Pancreas (tissue), 10 donors: Measurements from ENCODE around the gene FGF2. TPM values are rescaled to one million over a fixed set of nuclear protein-coding genes. Genes with fewer than 3 reads are reported as not detected.
"Not testable (repeated sequence)": the region's sequence is repeated elsewhere in the genome, so short reads cannot be mapped to it uniquely, and the experiment has no call there.

Experiments used
- ATAC-seq, 4 donors: fragments of 200-7000 bp; cut with Tn5 transposase; one replicate each; pipeline versions ENCODE4 v1.8.0 to v1.9.1; 2020; ENCODE audit warnings: mild to moderate bottlenecking in 4 of 4, moderate library complexity in 4 of 4
- DNase-seq, 6 donors: peaks; one replicate each; pipeline ENCODE4 v3.0.0-alpha.2; 2020
- FAIRE-seq: peaks from 2 replicates; lab custom pipeline; 2012; peaks lifted over from hg19 to GRCh38; lab: Jason Lieb, UNC
- H3K27ac ChIP-seq, 4 donors: fragments of 200-600 bp; sonication (generic); 1 replicate in 3 of 4; 2 replicates in 1 of 4; pipeline versions ENCODE4 v1.5.0 to v1.8.0; 2020
- H3K27me3 ChIP-seq, 4 donors: fragments of 200-600 bp; one replicate each; pipeline ENCODE4 v1.8.0; 2021
- H3K36me3 ChIP-seq, 3 donors: fragments of 200-600 bp; sonication (generic) in 1 of 3; one replicate each; pipeline versions ENCODE4 v1.5.0 to v1.8.0; 2020 to 2021
- H3K4me1 ChIP-seq, 3 donors: fragments of 200-600 bp; one replicate each; pipeline ENCODE4 v1.8.0; 2021
- H3K4me3 ChIP-seq, 4 donors: fragments of 200-600 bp; sonication (generic) in 2 of 4; one replicate each; pipeline versions ENCODE4 v1.5.0 to v1.8.0; 2020 to 2021
- H3K9me3 ChIP-seq, 4 donors: fragments of 200-600 bp; one replicate each; pipeline ENCODE4 v1.8.0; 2021
- WGBS, 2 donors: extraction: QIAGEN DNeasy Blood & Tissue Kit; methylation state at CpG; one replicate each; pipeline ENCODE4 v1.1.7; 2013; 5-methylcytosine and 5-hydroxymethylcytosine counted together
- intact Hi-C, 3 donors: fragments of 100-400 bp; cut with DNase I; formaldehyde crosslinking; loops; one replicate each; pipeline versions ENCODE4 v1.11.1 to v1.14.2; 2022
- polyA plus RNA-seq, 2 donors: library from polyadenylated mRNA; stranded (reverse); fragments of 200-250 nt; gene quantifications; one replicate each; pipeline ENCODE4 v1.2.3, GENCODE V29; 2013
- total RNA-seq, 6 donors: library from RNA; stranded (reverse); fragmentation: NEBNext Ultra II Directional in 4 of 6; extraction: Animal tissue kit (Norgen Biotek cat#: 25700) in 4 of 6; gene quantifications; one replicate each; pipeline versions ENCODE4 v1.2.1 to v1.2.4, GENCODE V29; 2021 to 2023
- TF ChIP-seq, protein P1 (sequence below), 4 donors: fragments of 200-600 bp; sonication (generic) in 3 of 4; IDR thresholded peaks; one replicate each; pipeline versions ENCODE4 v1.5.0 to v1.8.0; 2021; ENCODE audit warnings: antibody characterized with exemption in 4 of 4
- donor health status: healthy with polysubstance abuse.
- donor health status: DM: no; HTN: no; CAD: no; lungs with moderate emphysema.
- donor health status: DM: no; HTN: no; CAD: no.
- donor health status: control.
- donor health status: control.
- donor health status: Bipolar disorder and iron deficiency.
- donor health status: DM: yes; HTN: yes; CAD: no.
- donor health status: DM: no; HTN: no; CAD: no.
- donor health status: DM: no; HTN: no; CAD: no.
- donor health status: DM: yes; HTN: yes; CAD: no.

FGF2 gene
- total and polyA plus RNA-seq, 8 donors, result 0.41 to 1.6 (median 0.71) TPM

DNA sequence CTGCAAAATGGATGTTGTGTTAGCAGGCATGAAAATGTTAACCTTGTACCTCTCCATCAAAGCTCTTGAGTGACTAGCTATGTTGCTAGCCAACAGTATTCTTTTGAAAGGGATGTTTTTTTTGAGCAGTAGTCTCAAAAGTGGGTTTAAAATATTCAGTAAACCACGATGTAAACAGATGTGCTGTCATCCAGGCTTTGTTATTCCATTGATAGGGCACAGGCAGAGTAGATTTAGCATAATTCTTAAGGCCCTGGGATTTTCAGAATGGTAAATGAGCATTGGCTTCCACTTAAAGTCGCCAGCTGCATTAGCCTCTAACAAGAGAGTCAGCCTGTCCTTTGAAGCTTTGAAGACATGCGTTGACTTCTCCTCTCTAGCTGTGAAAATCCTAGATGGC is 18.4 kb downstream of the FGF2 start:
- no peak for ATAC-seq
- Histone ChIP-seq H3K4me3 (no peak overlapping the region), H3K27ac (no peak overlapping the region), H3K36me3 (no peaks in the 10 kb centered on the region), H3K4me1 (peaks cover 0 to 2% (median 0%) of the 10 kb centered on the region in 3 donors), H3K27me3 (no peaks in the 10 kb centered on the region), H3K9me3 (no peaks in the 10 kb centered on the region)
- intact Hi-C loops, result no loop called here
- DNase-seq, result no peak
- FAIRE-seq, result no peak
- TF ChIP-seq, protein P1, sequence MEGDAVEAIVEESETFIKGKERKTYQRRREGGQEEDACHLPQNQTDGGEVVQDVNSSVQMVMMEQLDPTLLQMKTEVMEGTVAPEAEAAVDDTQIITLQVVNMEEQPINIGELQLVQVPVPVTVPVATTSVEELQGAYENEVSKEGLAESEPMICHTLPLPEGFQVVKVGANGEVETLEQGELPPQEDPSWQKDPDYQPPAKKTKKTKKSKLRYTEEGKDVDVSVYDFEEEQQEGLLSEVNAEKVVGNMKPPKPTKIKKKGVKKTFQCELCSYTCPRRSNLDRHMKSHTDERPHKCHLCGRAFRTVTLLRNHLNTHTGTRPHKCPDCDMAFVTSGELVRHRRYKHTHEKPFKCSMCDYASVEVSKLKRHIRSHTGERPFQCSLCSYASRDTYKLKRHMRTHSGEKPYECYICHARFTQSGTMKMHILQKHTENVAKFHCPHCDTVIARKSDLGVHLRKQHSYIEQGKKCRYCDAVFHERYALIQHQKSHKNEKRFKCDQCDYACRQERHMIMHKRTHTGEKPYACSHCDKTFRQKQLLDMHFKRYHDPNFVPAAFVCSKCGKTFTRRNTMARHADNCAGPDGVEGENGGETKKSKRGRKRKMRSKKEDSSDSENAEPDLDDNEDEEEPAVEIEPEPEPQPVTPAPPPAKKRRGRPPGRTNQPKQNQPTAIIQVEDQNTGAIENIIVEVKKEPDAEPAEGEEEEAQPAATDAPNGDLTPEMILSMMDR (IDR thresholded peaks at IDR 0.05), result no peak
- WGBS, 2 donors, result 65 to 81% methylated on average over 3 of the region's 3 CpGs

DNA sequence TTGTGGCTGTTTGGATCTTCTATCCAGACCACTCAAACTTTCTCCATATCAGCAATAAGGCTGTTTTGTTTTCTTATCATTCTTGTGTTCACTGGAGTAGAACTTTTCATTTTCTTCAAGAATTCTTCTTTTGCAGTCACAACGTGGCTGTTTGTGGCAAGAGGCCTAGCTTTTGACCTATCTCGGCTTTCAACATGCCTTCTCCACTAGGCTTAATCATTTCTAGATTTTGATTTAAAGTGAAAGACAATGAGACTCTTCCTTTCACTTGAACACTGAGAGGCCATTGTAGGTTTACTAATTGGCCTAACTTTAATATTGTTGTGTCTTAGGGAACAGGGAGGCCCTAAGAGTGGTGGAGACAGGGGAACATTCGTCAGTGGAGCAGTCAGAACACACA is 19.1 kb downstream of the FGF2 start:
- Histone ChIP-seq H3K36me3 (no peaks in the 10 kb centered on the region), H3K27me3 (no peaks in the 10 kb centered on the region), H3K4me3 (no peak overlapping the region), H3K4me1 (peaks cover 0 to 2% (median 0%) of the 10 kb centered on the region in 3 donors), H3K9me3 (no peaks in the 10 kb centered on the region), H3K27ac (no peak overlapping the region)
- WGBS, 2 donors, result 65 to 71% methylated on average over 3 of the region's 3 CpGs
- TF ChIP-seq, protein P1 (IDR thresholded peaks at IDR 0.05), result no peak
- intact Hi-C loops, result no loop called here
- FAIRE-seq (no peak), ATAC-seq (no peak), DNase-seq (no peak)

DNA sequence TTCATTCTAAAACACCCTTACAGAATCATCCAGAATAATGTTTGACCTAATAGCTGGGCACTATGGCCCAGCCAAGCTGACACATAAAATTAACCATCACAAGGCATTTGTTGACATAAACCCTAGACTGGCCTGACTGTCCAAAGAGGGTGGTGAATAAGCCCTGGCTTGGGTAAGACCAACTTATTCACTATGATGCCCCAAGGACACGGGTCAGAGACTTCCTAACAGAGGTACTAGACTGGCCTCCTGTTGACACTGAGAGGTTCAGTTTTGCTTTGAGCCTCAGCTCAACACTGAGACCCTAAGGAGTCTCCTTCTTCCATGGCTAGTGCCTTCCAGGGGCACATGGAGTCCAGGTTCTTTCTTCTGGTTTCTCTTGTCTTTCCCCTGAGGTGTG is 21.3 kb downstream of the FGF2 start:
- no peak for DNase-seq
- Histone ChIP-seq H3K4me1 (peaks cover 0 to 2% (median 0%) of the 10 kb centered on the region in 3 donors), H3K4me3 (no peak overlapping the region), H3K9me3 (no peaks in the 10 kb centered on the region), H3K36me3 (no peaks in the 10 kb centered on the region), H3K27me3 (no peaks in the 10 kb centered on the region), H3K27ac (no peak overlapping the region)
- 66 to 95% methylated on average over 1 of the region's 1 CpG for WGBS, 2 donors
- ATAC-seq, result no peak
- no peak for FAIRE-seq
- TF ChIP-seq, protein P1 (IDR thresholded peaks at IDR 0.05), result no peak
- intact Hi-C loops, result no loop called here

DNA sequence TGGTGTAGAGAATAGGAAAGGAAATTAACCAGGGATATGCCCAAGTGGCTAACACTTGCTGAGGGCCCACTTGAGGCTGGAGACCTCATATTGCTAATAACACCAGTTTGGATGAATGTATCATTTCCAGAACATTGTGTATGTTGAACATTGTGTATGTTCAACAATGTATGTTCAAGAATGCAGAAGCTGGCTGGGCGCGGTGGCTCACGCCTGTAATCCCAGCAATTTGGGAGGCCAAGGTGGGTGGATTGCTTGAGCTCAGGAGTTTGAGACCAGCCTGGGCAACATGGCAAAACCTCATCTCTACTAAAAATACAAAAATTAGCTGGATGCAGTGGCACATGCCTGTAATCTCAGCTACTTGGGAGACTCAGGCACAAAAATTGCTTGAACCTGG is 23.2 kb downstream of the FGF2 start:
- DNase-seq, H3K4me3 ChIP-seq, H3K27me3 ChIP-seq, H3K27ac ChIP-seq, H3K36me3 ChIP-seq, H3K9me3 ChIP-seq, FAIRE-seq, H3K4me1 ChIP-seq, intact Hi-C loops, ATAC-seq: not testable (repeated sequence)
- WGBS, 2 donors, result 95 to 99% methylated on average over 3 of the region's 3 CpGs

DNA sequence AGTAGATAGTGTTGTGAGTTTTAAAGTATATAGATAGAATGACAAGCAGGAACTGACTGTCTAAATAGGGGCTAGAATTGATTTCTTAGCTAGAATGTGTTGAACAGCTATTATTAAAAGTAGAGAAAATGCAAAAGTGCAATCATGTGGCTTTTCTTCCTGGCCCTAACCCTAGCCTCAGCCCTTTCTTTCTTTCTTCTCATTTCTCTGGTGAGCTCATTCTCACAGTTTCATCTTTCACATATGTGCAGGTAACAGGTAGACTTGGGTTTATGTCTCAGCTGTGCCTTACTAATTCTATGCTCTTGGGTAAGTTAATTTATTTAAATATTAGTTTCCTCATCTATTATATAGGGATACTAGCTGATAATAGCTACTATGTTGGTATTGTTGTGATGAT is 24.9 kb downstream of the FGF2 start:
- TF ChIP-seq, protein P1 (IDR thresholded peaks at IDR 0.05), result no peak
- no peaks in the 10 kb centered on the region for H3K27me3 ChIP-seq
- H3K36me3 ChIP-seq, result no peaks in the 10 kb centered on the region
- no peak for DNase-seq
- no peak for ATAC-seq
- no peak overlapping the region for H3K4me3 ChIP-seq
- FAIRE-seq, result no peak
- intact Hi-C loops, result no loop called here
- H3K27ac ChIP-seq, result no peak overlapping the region
- no peaks in the 10 kb centered on the region for H3K9me3 ChIP-seq
- H3K4me1 ChIP-seq, result no peaks in the 10 kb centered on the region
